ENCODE measurements around the gene MIER2. TPM values are rescaled to one million over a fixed set of nuclear protein-coding genes. Genes with fewer than 3 reads are reported as not detected.
A peak's percentile ranks its signal among the peaks of the same experiment; 100 is the strongest.

MIER2 gene
- total and polyA plus RNA-seq, 4 donors, result 2.7 to 4.1 (median 3.7) TPM

DNA sequence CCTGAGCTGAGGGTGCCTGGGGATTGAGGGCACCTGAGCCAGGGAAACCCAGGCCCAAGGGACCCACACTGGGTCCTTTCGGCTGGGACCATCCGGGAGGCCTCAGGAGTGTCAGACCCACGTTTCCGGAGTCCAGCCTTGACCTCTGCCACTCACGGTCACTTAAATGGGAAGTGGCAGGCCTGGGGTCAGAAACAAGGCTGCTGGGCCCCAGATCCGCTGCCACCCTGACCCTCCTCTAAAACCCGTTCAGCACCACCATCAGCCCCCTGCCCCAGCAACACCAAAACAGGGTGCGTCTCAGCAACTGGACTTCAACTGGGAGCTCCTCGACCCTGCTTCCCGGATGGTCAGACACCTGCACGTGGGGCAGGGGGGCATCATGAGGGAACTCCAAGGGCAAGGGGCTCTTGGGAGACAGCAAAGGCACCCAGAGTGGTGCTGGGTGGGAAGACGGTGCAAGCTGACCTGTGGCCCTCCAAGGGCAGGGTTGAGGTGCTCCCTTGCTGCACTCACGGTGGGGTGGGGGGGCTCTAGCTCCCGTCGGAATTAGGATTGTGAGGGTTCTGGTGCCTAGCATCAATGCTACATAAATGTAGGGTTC lies 52.2 kb downstream of the MIER2 start:
- Histone ChIP-seq H3K4me1 (ENCODE audit: control insufficient read depth in 4 of 4, insufficient read depth in 4 of 4, low read length in 3 of 4) (peaks cover 0 to 8% (median 1%) of the 10 kb centered on the region in 4 donors), H3K9ac (ENCODE audit: low read depth in 1 of 2, low read length in 2 of 2) (no peak overlapping the region), H3K36me3 (ENCODE audit: control insufficient read depth in 4 of 4, insufficient read depth in 3 of 4, low read depth in 1 of 4, low read length in 3 of 4) (no peaks in the 10 kb centered on the region), H3K27me3 (ENCODE audit: control insufficient read depth in 4 of 4, insufficient read depth in 4 of 4, low read length in 3 of 4) (peaks cover 0 to 14% (median 3%) of the 10 kb centered on the region in 4 donors), H3K4me3 (ENCODE audit: low read depth in 1 of 3, low read length in 3 of 3) (no peak overlapping the region), H3K27ac (ENCODE audit: low read depth in 1 of 2, low read length in 2 of 2) (no peak overlapping the region), H3K9me3 (ENCODE audit: control insufficient read depth in 4 of 4, low read length in 3 of 4) (peaks cover 2 to 8% (median 5%) of the 10 kb centered on the region in 4 donors)
- TF ChIP-seq HNF4A (conservative IDR thresholded peaks at IDR 0.05), result no peak
- TF ChIP-seq JUND (IDR thresholded peaks at IDR 0.05), result no peak
- TF ChIP-seq, protein P1, sequence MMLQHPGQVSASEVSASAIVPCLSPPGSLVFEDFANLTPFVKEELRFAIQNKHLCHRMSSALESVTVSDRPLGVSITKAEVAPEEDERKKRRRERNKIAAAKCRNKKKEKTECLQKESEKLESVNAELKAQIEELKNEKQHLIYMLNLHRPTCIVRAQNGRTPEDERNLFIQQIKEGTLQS (IDR thresholded peaks at IDR 0.05), result no peak
- TF ChIP-seq RXRA (IDR thresholded peaks at IDR 0.05), result no peak
- no peak for TF ChIP-seq EGR1 (IDR thresholded peaks at IDR 0.05; ENCODE audit: low read depth in 2 of 2)
- TF ChIP-seq, protein P2, sequence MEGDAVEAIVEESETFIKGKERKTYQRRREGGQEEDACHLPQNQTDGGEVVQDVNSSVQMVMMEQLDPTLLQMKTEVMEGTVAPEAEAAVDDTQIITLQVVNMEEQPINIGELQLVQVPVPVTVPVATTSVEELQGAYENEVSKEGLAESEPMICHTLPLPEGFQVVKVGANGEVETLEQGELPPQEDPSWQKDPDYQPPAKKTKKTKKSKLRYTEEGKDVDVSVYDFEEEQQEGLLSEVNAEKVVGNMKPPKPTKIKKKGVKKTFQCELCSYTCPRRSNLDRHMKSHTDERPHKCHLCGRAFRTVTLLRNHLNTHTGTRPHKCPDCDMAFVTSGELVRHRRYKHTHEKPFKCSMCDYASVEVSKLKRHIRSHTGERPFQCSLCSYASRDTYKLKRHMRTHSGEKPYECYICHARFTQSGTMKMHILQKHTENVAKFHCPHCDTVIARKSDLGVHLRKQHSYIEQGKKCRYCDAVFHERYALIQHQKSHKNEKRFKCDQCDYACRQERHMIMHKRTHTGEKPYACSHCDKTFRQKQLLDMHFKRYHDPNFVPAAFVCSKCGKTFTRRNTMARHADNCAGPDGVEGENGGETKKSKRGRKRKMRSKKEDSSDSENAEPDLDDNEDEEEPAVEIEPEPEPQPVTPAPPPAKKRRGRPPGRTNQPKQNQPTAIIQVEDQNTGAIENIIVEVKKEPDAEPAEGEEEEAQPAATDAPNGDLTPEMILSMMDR (IDR thresholded peaks at IDR 0.05; ENCODE audit: low read depth, low read length, missing input control), result no peak
- no peak for TF ChIP-seq GABPA (IDR thresholded peaks at IDR 0.05 in 1 of 2, conservative IDR thresholded peaks at IDR 0.05 in 1 of 2)
- no peak for TF ChIP-seq FOXA1 (IDR thresholded peaks at IDR 0.05)
- TF ChIP-seq TAF1 (conservative IDR thresholded peaks at IDR 0.05), result no peak
- no peak for TF ChIP-seq HNF4G (IDR thresholded peaks at IDR 0.05)
- TF ChIP-seq RAD21 (IDR thresholded peaks at IDR 0.05), result no peak
- TF ChIP-seq, protein P3, sequence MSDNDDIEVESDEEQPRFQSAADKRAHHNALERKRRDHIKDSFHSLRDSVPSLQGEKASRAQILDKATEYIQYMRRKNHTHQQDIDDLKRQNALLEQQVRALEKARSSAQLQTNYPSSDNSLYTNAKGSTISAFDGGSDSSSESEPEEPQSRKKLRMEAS (IDR thresholded peaks at IDR 0.05), result no peak
- no peak for TF ChIP-seq FOXA2 (IDR thresholded peaks at IDR 0.05)
- no peak for TF ChIP-seq YY1 (IDR thresholded peaks at IDR 0.05)
- 73% methylated on average over 15 of the region's 15 CpGs for WGBS
- DNase-seq (ENCODE audit: low spot score), result peak; percentile 28

DNA sequence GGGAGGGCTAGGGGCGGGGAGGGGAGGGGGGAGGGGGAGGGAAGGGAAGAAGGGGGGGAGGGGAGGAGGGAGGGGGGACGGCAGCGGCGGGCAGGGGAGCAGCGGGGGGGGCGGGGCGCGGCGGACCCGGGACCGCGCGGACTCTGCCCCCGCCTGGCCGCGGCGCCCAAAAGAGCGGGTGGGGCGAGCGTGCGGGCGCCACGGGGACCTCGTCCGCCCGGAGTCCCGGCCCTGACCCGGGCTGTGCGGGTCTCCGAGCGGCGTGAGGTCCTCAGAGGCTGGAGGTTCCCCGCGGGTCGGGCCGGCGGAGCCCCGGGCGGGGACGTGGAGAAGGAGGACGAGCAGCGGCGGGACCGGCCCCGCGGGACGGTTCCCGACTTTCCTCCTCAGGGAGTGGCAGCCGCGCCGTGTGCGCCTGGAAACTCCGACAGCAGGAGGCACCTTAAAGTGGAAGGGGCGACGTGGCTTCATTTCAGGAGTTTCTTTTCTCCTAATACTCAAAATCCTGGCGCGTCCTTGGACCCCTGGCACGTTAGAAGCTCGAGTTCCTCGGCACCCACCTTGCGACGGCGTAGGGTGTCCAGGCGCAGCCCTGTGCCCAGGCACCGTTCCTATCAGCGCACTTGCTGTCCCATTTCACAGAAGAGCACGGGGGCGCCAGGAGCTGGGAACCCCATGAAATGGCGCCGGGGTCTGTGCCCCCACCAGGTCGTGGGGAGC lies 52.9 kb downstream of the MIER2 start:
- DNase-seq (ENCODE audit: low spot score), result peak; percentile 30
- H3K4me1 ChIP-seq (ENCODE audit: control insufficient read depth in 4 of 4, insufficient read depth in 4 of 4, low read length in 3 of 4), result peaks cover 0 to 8% (median 1%) of the 10 kb centered on the region in 4 donors
- no peak overlapping the region for H3K9ac ChIP-seq (ENCODE audit: low read depth in 1 of 2, low read length in 2 of 2)
- no peaks in the 10 kb centered on the region for H3K36me3 ChIP-seq (ENCODE audit: control insufficient read depth in 4 of 4, insufficient read depth in 3 of 4, low read depth in 1 of 4, low read length in 3 of 4)
- WGBS, result 30% methylated on average over 68 of the region's 71 CpGs
- peak overlapping the region in 1 of 3 donors; percentile 2 for H3K4me3 ChIP-seq (ENCODE audit: low read depth in 1 of 3, low read length in 3 of 3)
- TF ChIP-seq GABPA (IDR thresholded peaks at IDR 0.05 in 1 of 2, conservative IDR thresholded peaks at IDR 0.05 in 1 of 2), result no peak
- no peak for TF ChIP-seq NR2F2 (IDR thresholded peaks at IDR 0.05)
- TF ChIP-seq RAD21 (IDR thresholded peaks at IDR 0.05), result no peak
- no peak for TF ChIP-seq HNF4G (IDR thresholded peaks at IDR 0.05)
- no peak for TF ChIP-seq HNF4A (conservative IDR thresholded peaks at IDR 0.05)
- peaks cover 2 to 8% (median 5%) of the 10 kb centered on the region in 4 donors for H3K9me3 ChIP-seq (ENCODE audit: control insufficient read depth in 4 of 4, low read length in 3 of 4)
- no peak overlapping the region for H3K27ac ChIP-seq (ENCODE audit: low read depth in 1 of 2, low read length in 2 of 2)
- peaks cover 0 to 14% (median 3%) of the 10 kb centered on the region in 4 donors for H3K27me3 ChIP-seq (ENCODE audit: control insufficient read depth in 4 of 4, insufficient read depth in 4 of 4, low read length in 3 of 4)

Data from liver (tissue), 9 donors.